Brain microvascular endothelial cell (primary cell): ENCODE measurements around the gene RPS15.

Experiments
- DNase-seq: peaks from one replicate; pipeline ENCODE4 v3.0.0-alpha.2; 2020
- H3K27ac ChIP-seq: fragments of 250-450 bp; sonication (Bioruptor Pico); 2 replicates; pipeline ENCODE4 v1.5.1; 2020; ENCODE audit warnings: mild to moderate bottlenecking, moderate library complexity
- H3K27me3 ChIP-seq: fragments of 250-450 bp; sonication (Bioruptor Pico); replicated peaks from 2 replicates; pipeline ENCODE4 v1.5.1; 2020; ENCODE audit warnings: mild to moderate bottlenecking
- H3K36me3 ChIP-seq: fragments of 250-450 bp; sonication (Bioruptor Pico); replicated peaks from 2 replicates; pipeline ENCODE4 v1.5.1; 2020; ENCODE audit warnings: mild to moderate bottlenecking
- H3K4me3 ChIP-seq: 2 replicates; pipeline ENCODE4 v1.5.1; 2011; ENCODE audit warnings: low read depth, mild to moderate bottlenecking, control low read depth, low read length, moderate library complexity
- CTCF ChIP-seq: IDR thresholded peaks from 2 replicates; pipeline ENCODE4 v1.5.1; 2011; ENCODE audit warnings: low read depth, mild to moderate bottlenecking, moderate library complexity, low read length, control low read depth, inconsistent platforms; ENCODE audit errors: missing control alignments
- in situ Hi-C: cut with HindIII; loops from 2 replicates; pipeline ENCODE4 v1.10.0; 2017; ENCODE audit warnings: low sequenced_read_pairs, low pct_ligation_motif_present

The RPS15 gene

GRCh38 chr19:1396768-1397679, 41.2 kb upstream of the RPS15 start:
- no peak for TF ChIP-seq CTCF
- Histone ChIP-seq H3K27ac (no peak overlapping the region), H3K27me3 (no peaks in the 10 kb centered on the region), H3K36me3 (peaks cover 18% of the 10 kb centered on the region), H3K4me3 (no peak overlapping the region)
- no peak for DNase-seq
- in situ Hi-C loops = no loop called here

GRCh38 chr19:1397838-1398237, 40.4 kb upstream of the RPS15 start:
- no peak for DNase-seq
- TF ChIP-seq CTCF = no peak
- Histone ChIP-seq H3K27ac (no peak overlapping the region), H3K4me3 (no peak overlapping the region), H3K27me3 (no peaks in the 10 kb centered on the region), H3K36me3 (peaks cover 10% of the 10 kb centered on the region)
- in situ Hi-C loops = no loop called here

GRCh38 chr19:1399079-1399478, 39.1 kb upstream of the RPS15 start:
- TF ChIP-seq CTCF = no peak
- DNase-seq = no peak
- no peaks in the 10 kb centered on the region for H3K36me3 ChIP-seq
- in situ Hi-C loops = no loop called here
- H3K4me3 ChIP-seq = no peak overlapping the region
- no peak overlapping the region for H3K27ac ChIP-seq
- H3K27me3 ChIP-seq = no peaks in the 10 kb centered on the region

GRCh38 chr19:1399745-1400144, 38.5 kb upstream of the RPS15 start:
- no peak for DNase-seq
- TF ChIP-seq CTCF = no peak
- H3K4me3 ChIP-seq = no peak overlapping the region
- in situ Hi-C loops = no loop called here
- H3K27ac ChIP-seq = no peak overlapping the region
- no peaks in the 10 kb centered on the region for H3K36me3 ChIP-seq
- H3K27me3 ChIP-seq = no peaks in the 10 kb centered on the region

GRCh38 chr19:1400281-1401137, 37.7 kb upstream of the RPS15 start:
- Histone ChIP-seq H3K36me3 (no peaks in the 10 kb centered on the region), H3K4me3 (peak overlapping the region; percentile 53), H3K27ac (no peak overlapping the region), H3K27me3 (no peaks in the 10 kb centered on the region)
- no peak for TF ChIP-seq CTCF
- in situ Hi-C loops = no loop called here
- no peak for DNase-seq
